ENCODE results near the gene TLE7.

Gene TLE7

DNA sequence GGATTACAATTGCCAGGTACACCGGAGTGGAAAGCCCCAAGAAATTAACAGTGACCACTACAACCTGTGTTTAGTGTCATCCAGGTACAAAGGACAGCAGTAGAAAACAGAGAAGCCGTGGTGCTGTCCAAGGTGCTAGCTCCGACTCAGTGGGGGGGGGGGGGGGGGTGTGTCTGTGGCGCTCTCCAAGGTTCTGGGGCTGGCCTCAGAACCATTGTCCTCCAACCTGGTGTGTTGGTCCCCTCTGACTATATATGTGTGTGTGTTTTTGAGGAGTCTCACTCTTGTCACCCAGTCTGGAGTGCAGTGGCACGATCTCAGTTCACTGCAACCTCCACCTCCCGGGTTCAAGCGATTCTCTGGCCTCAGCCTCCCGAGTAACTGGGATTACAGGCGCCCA is 26.0 kb upstream of the TLE7 start:
- DNase-seq (ENCODE audit: extremely low read depth, low read depth) = no peak
- H3K4me3 ChIP-seq (replicated peaks; ENCODE audit: low read depth, low read length) = no peak overlapping the region
- TF ChIP-seq, protein P1, sequence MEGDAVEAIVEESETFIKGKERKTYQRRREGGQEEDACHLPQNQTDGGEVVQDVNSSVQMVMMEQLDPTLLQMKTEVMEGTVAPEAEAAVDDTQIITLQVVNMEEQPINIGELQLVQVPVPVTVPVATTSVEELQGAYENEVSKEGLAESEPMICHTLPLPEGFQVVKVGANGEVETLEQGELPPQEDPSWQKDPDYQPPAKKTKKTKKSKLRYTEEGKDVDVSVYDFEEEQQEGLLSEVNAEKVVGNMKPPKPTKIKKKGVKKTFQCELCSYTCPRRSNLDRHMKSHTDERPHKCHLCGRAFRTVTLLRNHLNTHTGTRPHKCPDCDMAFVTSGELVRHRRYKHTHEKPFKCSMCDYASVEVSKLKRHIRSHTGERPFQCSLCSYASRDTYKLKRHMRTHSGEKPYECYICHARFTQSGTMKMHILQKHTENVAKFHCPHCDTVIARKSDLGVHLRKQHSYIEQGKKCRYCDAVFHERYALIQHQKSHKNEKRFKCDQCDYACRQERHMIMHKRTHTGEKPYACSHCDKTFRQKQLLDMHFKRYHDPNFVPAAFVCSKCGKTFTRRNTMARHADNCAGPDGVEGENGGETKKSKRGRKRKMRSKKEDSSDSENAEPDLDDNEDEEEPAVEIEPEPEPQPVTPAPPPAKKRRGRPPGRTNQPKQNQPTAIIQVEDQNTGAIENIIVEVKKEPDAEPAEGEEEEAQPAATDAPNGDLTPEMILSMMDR (IDR thresholded peaks at IDR 0.05; ENCODE audit: low read depth, low read length, missing control alignments) = no peak

DNA sequence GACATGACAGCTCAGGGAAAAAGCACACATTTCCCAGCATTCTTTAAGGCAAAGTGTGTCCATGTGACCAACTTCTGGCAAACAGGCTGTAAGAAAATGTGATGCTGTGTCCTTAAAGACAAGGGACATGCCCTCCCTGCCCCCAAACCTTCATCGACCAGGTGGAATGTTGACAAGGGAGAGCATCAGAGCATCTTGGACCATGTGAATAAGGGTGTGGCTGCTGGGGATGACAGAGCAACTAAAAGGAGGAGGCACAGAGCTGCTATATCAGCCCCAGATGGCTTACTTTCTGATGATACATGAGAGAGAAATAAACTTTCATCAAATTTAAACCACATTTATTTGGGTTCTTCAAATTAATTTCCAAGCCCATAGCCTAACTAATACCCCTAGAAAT is 22.4 kb upstream of the TLE7 start:
- DNase-seq (ENCODE audit: extremely low read depth, low read depth) = no peak
- no peak overlapping the region for H3K4me3 ChIP-seq (replicated peaks; ENCODE audit: low read depth, low read length)

DNA sequence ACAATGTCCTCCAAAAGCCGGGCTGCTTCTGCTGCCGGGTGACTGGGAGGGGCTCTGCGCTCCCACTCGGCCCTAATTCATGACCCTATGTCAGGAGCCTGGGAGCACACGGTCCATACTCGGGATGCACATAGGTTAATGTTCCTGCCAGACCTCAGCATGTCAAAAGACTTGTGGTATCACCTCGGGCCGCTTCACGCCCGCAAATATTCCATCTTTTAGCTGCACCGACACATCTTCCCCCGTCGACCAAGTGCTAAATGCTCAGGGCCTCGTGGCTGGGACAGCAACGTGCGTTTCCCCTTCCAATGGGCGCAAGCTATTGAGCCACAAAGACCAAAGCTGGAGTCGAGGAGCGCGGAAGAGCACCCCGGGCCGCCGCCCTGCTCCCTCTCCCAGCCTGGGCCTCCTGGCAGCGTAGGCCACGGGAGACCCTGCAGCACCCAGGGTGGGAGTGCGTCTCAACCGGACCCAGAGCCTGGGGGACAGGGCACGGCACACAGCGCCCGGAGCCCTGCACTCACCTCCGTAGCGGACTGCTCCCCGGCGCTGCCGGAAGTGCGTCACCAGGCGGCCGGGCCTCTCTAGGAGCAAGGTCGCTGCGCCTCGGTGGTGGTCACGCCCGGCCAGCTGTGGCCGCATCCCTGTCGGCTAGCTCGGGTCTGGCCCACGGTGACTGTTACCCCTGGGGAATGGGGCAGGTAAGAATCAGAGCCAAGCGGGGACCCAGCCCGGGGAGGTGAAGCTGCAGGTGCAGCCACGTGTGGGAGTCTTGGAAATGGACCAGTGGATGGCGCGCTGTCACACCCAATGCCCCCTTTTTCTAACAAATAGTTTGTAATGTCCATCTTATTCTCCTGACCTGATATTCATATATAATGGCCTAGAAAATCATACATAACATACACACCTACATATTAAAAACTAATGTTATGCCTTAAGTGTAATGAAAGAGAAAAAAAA is 20.1 kb upstream of the TLE7 start, which contains the start of gene ZNF23:
Gene ZNF23, minus strand, starts transcription at position 562 of the 963 bp plus-strand sequence. CDS start 5,451 bp downstream, outside the sequence.
- TF ChIP-seq, protein P1 (IDR thresholded peaks at IDR 0.05; ENCODE audit: low read depth, low read length, missing control alignments) = no peak
- H3K4me3 ChIP-seq (replicated peaks; ENCODE audit: low read depth, low read length) = peak within 1 kb of the TSS; percentile 98
- no peak for DNase-seq (ENCODE audit: extremely low read depth, low read depth)

More for the DNA sequence above, 22.4 kb upstream of the TLE7 start:
- TF ChIP-seq, protein P1 (IDR thresholded peaks at IDR 0.05; ENCODE audit: low read depth, low read length, missing control alignments) = no peak

- DNase-seq (ENCODE audit: extremely low read depth, low read depth) = no peak
- TF ChIP-seq, protein P1 (IDR thresholded peaks at IDR 0.05; ENCODE audit: low read depth, low read length, missing control alignments) = no peak
- H3K4me3 ChIP-seq (replicated peaks; ENCODE audit: low read depth, low read length) = peak overlapping the region; percentile 98
Observed at GRCh38 chr16:71460941-71461340, 19.1 kb upstream of the TLE7 start.

GRCh38 chr16:71460236-71460635 is 18.4 kb upstream of the TLE7 start:
- peak; percentile 79 for DNase-seq (ENCODE audit: extremely low read depth, low read depth)
- TF ChIP-seq, protein P1 (IDR thresholded peaks at IDR 0.05; ENCODE audit: low read depth, low read length, missing control alignments) = no peak
- H3K4me3 ChIP-seq (replicated peaks; ENCODE audit: low read depth, low read length) = peak overlapping the region; percentile 98

DNA sequence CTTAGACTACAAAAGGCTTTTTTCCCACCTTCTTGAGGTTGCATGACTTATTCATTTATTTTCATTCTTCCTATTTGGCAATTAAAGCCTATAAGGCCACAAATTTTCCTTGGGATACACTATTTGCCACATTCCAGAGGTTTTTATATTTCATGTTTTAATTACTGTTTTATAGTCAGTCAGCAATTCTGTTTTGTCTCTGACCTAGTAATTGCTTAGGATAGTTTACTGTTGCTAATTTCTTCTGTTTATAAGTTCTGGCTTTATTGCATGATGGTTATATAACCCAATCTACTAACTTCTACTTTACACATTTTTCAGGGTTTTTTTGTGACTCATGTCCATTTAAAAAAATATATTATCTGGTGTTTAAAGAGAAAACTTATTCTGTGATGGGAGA is 17.7 kb upstream of the TLE7 start:
- no peak for DNase-seq (ENCODE audit: extremely low read depth, low read depth)
- TF ChIP-seq, protein P1 (IDR thresholded peaks at IDR 0.05; ENCODE audit: low read depth, low read length, missing control alignments) = no peak
- H3K4me3 ChIP-seq (replicated peaks; ENCODE audit: low read depth, low read length) = peak overlapping the region; percentile 98

Measured in HFF-Myc (cell line).